Panc1 (cell line): ENCODE data around the gene THUMPD1.

ENCODE experiments used
- POLR2AphosphoS5 ChIP-seq: IDR thresholded peaks from 2 replicates; pipeline ENCODE4 v1.6.1; 2012; ENCODE audit warnings: mild to moderate bottlenecking, low read depth, low read length, moderate library complexity
- REST ChIP-seq, 2 experiments: IDR thresholded peaks; 2 replicates each; pipeline ENCODE4 v1.6.1; 2011 to 2012; ENCODE audit warnings: low read depth in 2 of 2, control low read depth in 1 of 2, low read length in 1 of 2, mild to moderate bottlenecking in 1 of 2, moderate library complexity in 1 of 2; ENCODE audit not compliant: insufficient read depth in 1 of 2
- TF ChIP-seq, protein P1 (sequence below): fragments of 450-650 bp; IDR thresholded peaks from 2 replicates; pipeline ENCODE4 v1.5.1; 2017; ENCODE audit warnings: mild to moderate bottlenecking

GRCh38 chr16:20774703-20775362, 33.2 kb upstream of the THUMPD1 start:
- TF ChIP-seq, protein P1, sequence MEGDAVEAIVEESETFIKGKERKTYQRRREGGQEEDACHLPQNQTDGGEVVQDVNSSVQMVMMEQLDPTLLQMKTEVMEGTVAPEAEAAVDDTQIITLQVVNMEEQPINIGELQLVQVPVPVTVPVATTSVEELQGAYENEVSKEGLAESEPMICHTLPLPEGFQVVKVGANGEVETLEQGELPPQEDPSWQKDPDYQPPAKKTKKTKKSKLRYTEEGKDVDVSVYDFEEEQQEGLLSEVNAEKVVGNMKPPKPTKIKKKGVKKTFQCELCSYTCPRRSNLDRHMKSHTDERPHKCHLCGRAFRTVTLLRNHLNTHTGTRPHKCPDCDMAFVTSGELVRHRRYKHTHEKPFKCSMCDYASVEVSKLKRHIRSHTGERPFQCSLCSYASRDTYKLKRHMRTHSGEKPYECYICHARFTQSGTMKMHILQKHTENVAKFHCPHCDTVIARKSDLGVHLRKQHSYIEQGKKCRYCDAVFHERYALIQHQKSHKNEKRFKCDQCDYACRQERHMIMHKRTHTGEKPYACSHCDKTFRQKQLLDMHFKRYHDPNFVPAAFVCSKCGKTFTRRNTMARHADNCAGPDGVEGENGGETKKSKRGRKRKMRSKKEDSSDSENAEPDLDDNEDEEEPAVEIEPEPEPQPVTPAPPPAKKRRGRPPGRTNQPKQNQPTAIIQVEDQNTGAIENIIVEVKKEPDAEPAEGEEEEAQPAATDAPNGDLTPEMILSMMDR: peak; percentile 90
- TF ChIP-seq POLR2AphosphoS5 (no peak), REST (IDR thresholded peaks at IDR 0.05; ENCODE audit: insufficient read depth in 1 of 2, low read depth in 2 of 2, low read length in 1 of 2) (no peak)
